Measurements from ENCODE around the gene SFN. TPM values are rescaled to one million over a fixed set of nuclear protein-coding genes. Genes with fewer than 3 reads are reported as not detected.

Gene SFN
- total and polyA plus RNA-seq, 2 of the 13 experiments (the other 11 are each of a cell fraction or from before 2014, with no cell fraction given), result 4.3 to 5.6 TPM

- no peak for TF ChIP-seq ZNF512B (CRISPR knock-in tag; IDR thresholded peaks at IDR 0.05; ENCODE audit: borderline replicate concordance)
- TF ChIP-seq MBNL3 (CRISPR knock-in tag; conservative IDR thresholded peaks at IDR 0.05), result no peak
- TF ChIP-seq ZBTB4 (CRISPR knock-in tag; IDR thresholded peaks at IDR 0.05; ENCODE audit: borderline replicate concordance), result 0 out of 2 replicates have a peak, but pooled peaks have one; percentile 7
- TF ChIP-seq ZNF670 (CRISPR knock-in tag; IDR thresholded peaks at IDR 0.05; ENCODE audit: borderline replicate concordance), result no peak
- TF ChIP-seq DMAP1 (CRISPR knock-in tag; IDR thresholded peaks at IDR 0.05), result no peak
- TF ChIP-seq REST (IDR thresholded peaks at IDR 0.05; ENCODE audit: borderline replicate concordance in 1 of 2, low read depth in 1 of 2, low read length in 2 of 2), result no peak
- TF ChIP-seq MXD4 (CRISPR knock-in tag; IDR thresholded peaks at IDR 0.05), result peak; percentile 58; the same call in 1 of the 2 replicates
- TF ChIP-seq HDAC1 (CRISPR knock-in tag; IDR thresholded peaks at IDR 0.05), result peak; percentile 49; the same call in 1 of the 2 replicates
- TF ChIP-seq ZNF275 (CRISPR knock-in tag; IDR thresholded peaks at IDR 0.05; ENCODE audit: borderline replicate concordance), result no peak
- no peak for TF ChIP-seq WIZ (CRISPR knock-in tag; IDR thresholded peaks at IDR 0.05)
- peak; percentile 31; the same call in 1 of the 2 replicates for TF ChIP-seq SKIL (CRISPR knock-in tag; IDR thresholded peaks at IDR 0.05; ENCODE audit: borderline replicate concordance)
- peak; percentile 90; the same call in 1 of the 2 replicates for TF ChIP-seq ZNF724P (CRISPR knock-in tag; IDR thresholded peaks at IDR 0.05; ENCODE audit: borderline replicate concordance)
Measured at GRCh38 chr1:26864610-26865480, 1.9 kb downstream of the SFN start (continued).

Measured in HepG2 (cell line).